ENCODE measurements around the gene GSE1. TPM values are rescaled to one million over a fixed set of nuclear protein-coding genes. Genes with fewer than 3 reads are reported as not detected.

The GSE1 gene
- polyA plus RNA-seq, 1 donor (not counting 4 experiments of a cell fraction or from before 2014, with no cell fraction given), result 5.0 TPM

- FAIRE-seq, result no peak
- dilution Hi-C loops (cut with MboI; ENCODE audit: extremely low pct_ligation_motif_present, low sequenced_read_pairs), result no loop called here
- H3K79me2 ChIP-seq (ENCODE audit: control insufficient read depth, insufficient read depth, low read length), result no peaks in the 10 kb centered on the region
Measured at GRCh38 chr16:85623997-85624601, 11.0 kb downstream of the GSE1 start.

GRCh38 chr16:85624646-85625045, 11.5 kb downstream of the GSE1 start:
- dilution Hi-C loops (cut with MboI; ENCODE audit: extremely low pct_ligation_motif_present, low sequenced_read_pairs), result no loop called here
- DNase-seq (ENCODE audit: low read depth, low spot score), result no peak
- no peak for FAIRE-seq
- H2AFZ ChIP-seq (ENCODE audit: control insufficient read depth, low read length), result no peak overlapping the region
- H3K79me2 ChIP-seq (ENCODE audit: control insufficient read depth, insufficient read depth, low read length), result no peaks in the 10 kb centered on the region
- H3K4me3 ChIP-seq (ENCODE audit: control insufficient read depth in 2 of 3, extremely low read depth in 1 of 3, insufficient read depth in 2 of 3, low read depth in 1 of 3, low read length in 3 of 3), result no peak overlapping the region
- peaks cover 10% of the 10 kb centered on the region for H3K4me1 ChIP-seq (ENCODE audit: control insufficient read depth, extremely low read depth, insufficient read depth, low read length)
- no peak overlapping the region for H3K27ac ChIP-seq (ENCODE audit: control insufficient read depth, insufficient read depth, low read length)
- no peak overlapping the region for H3K9ac ChIP-seq (ENCODE audit: control insufficient read depth, extremely low read depth, insufficient read depth, low read length)
- no peaks in the 10 kb centered on the region for H3K9me3 ChIP-seq (ENCODE audit: control insufficient read depth, low read depth, low read length)
- H3K36me3 ChIP-seq (ENCODE audit: control insufficient read depth in 2 of 2, extremely low read depth in 1 of 2, insufficient read depth in 2 of 2, low read length in 2 of 2), result no peaks in the 10 kb centered on the region
- H3K9me1 ChIP-seq (ENCODE audit: control insufficient read depth, extremely low read depth, insufficient read depth, low read length), result no peaks in the 10 kb centered on the region
- H3K4me2 ChIP-seq (ENCODE audit: control insufficient read depth, extremely low read depth, insufficient read depth, low read depth, low read length), result no peak overlapping the region
- H4K20me1 ChIP-seq (ENCODE audit: control insufficient read depth, extremely low read depth, insufficient read depth, low read length), result peaks cover 23% of the 10 kb centered on the region
- TF ChIP-seq CTCF (optimal IDR thresholded peaks at IDR 0.05 in 1 of 3, IDR thresholded peaks at IDR 0.05 in 1 of 3, conservative IDR thresholded peaks at IDR 0.05 in 1 of 3; ENCODE audit: extremely low read depth in 1 of 3, insufficient read depth in 2 of 3, low read length in 3 of 3), result no peak
- TF ChIP-seq EZH2 (IDR thresholded peaks at IDR 0.05; ENCODE audit: low read length), result no peak
- H3K27me3 ChIP-seq (ENCODE audit: control insufficient read depth, extremely low read depth, insufficient read depth, low read length), result no peaks in the 10 kb centered on the region

More at GRCh38 chr16:85623997-85624601, 11.0 kb downstream of the GSE1 start:
- no peaks in the 10 kb centered on the region for H3K36me3 ChIP-seq (ENCODE audit: control insufficient read depth in 2 of 2, extremely low read depth in 1 of 2, insufficient read depth in 2 of 2, low read length in 2 of 2)
- H3K9me3 ChIP-seq (ENCODE audit: control insufficient read depth, low read depth, low read length), result no peaks in the 10 kb centered on the region
- peaks cover 10% of the 10 kb centered on the region for H3K4me1 ChIP-seq (ENCODE audit: control insufficient read depth, extremely low read depth, insufficient read depth, low read length)
- H3K4me3 ChIP-seq (ENCODE audit: control insufficient read depth in 2 of 3, extremely low read depth in 1 of 3, insufficient read depth in 2 of 3, low read depth in 1 of 3, low read length in 3 of 3), result no peak overlapping the region
- no peaks in the 10 kb centered on the region for H3K27me3 ChIP-seq (ENCODE audit: control insufficient read depth, extremely low read depth, insufficient read depth, low read length)
- no peak overlapping the region for H2AFZ ChIP-seq (ENCODE audit: control insufficient read depth, low read length)
- no peak for DNase-seq (ENCODE audit: low read depth, low spot score)
- peaks cover 23% of the 10 kb centered on the region for H4K20me1 ChIP-seq (ENCODE audit: control insufficient read depth, extremely low read depth, insufficient read depth, low read length)
- no peak overlapping the region for H3K4me2 ChIP-seq (ENCODE audit: control insufficient read depth, extremely low read depth, insufficient read depth, low read depth, low read length)
- TF ChIP-seq CTCF (optimal IDR thresholded peaks at IDR 0.05 in 1 of 3, IDR thresholded peaks at IDR 0.05 in 1 of 3, conservative IDR thresholded peaks at IDR 0.05 in 1 of 3; ENCODE audit: extremely low read depth in 1 of 3, insufficient read depth in 2 of 3, low read length in 3 of 3), result no peak
- TF ChIP-seq EZH2 (IDR thresholded peaks at IDR 0.05; ENCODE audit: low read length), result no peak
- H3K9me1 ChIP-seq (ENCODE audit: control insufficient read depth, extremely low read depth, insufficient read depth, low read length), result no peaks in the 10 kb centered on the region
- no peak overlapping the region for H3K27ac ChIP-seq (ENCODE audit: control insufficient read depth, insufficient read depth, low read length)
- H3K9ac ChIP-seq (ENCODE audit: control insufficient read depth, extremely low read depth, insufficient read depth, low read length), result no peak overlapping the region

Data from keratinocyte (primary cell).